Superior temporal gyrus (tissue), 1 donor: ENCODE measurements around the gene ACY1.

Experiments used
- DNase-seq: peaks from one replicate; pipeline ENCODE4 v3.0.0-alpha.2; 2016; ENCODE audit errors: extremely low spot score

Gene ACY1

DNA sequence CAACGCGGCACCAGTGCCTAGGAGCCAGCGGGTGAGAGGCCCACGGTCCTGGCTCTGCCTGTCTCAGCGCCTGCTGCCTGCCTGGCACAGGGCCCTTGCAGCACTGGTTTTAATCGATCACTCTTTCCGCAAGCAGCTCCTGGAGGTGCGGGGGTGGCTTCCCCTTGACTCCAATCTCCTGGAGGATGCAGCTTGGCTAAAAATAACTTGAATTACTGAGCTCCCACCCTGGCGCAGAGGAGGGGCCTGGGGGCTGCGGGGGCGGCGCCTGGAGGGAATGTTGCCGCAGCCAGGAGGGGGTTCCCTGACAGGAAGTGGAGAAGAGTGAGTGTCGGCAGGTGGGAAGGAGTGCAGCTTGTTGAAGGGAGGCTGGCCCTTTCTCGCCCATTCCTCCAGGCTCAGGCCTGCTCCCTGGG, 22.2 kb downstream of the ACY1 start:
- DNase-seq = no peak

DNA sequence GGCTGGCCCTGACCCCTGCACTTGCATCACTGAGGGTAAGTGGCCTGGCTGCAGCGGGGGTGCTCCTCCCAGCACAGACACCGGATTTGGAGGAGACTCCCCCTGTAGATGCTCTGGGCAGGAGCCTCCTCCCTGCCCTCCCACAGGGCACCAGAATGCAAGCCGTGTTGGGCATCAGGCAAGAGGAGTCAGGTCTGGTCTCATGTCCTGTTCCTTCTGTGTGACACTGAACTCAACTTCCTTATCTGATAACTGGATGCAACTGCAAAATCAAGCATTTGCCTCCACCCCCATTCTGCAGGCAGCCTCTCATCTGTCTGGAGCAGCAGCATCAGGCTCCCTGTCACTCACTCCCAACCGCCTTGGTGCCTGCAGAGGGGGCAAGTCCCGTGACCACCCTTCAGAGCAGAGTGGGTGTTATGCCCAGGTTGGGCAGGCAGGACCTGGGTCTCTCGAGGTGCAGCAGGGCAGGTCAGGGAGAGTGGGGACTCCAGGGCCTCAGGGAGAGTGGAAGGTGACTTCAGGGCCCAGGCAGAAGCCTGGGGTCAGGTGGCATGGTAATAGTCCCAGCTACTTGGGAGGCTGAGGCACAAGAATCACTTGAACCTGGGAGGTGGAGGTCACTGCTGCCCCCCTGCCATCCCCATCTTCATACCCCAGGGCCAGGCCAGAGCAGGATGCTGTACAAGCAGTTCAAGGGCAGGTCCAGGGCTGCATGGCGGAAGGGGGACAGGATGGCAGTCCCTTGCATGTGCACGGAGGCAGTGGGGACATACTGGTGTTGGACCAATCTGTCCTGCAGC, 22.9 kb downstream of the ACY1 start:
- no peak for DNase-seq

DNA sequence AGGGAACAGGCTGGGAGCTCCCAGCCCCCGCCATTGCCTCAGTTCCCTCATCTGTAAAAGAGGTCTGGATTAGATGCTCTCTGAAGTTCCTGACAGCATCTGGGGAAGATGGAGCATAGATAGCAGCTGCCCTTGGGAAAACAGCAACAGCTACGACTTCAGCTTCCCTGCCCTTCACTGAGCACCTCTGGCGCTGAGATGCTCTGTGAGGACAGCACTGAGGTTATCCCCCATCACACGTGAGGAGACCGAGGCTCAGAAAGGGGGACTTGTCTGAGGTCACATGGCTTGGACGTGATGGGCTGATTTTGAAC, 23.4 kb downstream of the ACY1 start:
- no peak for DNase-seq

DNA sequence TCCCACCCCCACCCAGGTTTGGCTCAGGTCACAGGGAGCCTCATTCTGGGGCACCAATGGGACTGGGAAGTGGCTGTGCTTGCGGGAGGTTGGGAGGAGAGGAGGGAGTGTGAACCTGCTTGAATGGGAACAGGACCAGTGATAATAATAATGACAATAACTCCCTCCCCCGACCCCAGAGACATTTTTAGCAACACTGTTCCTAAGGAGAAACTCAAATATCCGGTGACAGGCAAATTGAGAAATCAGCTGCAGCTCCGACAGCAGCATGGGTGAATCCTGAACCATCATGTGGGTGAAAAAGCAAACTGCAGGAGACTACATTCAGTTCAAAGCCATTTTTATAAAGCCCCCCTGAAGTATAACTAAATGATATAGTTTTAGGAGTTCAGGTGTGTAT, 24.0 kb downstream of the ACY1 start:
- DNase-seq = no peak

DNA sequence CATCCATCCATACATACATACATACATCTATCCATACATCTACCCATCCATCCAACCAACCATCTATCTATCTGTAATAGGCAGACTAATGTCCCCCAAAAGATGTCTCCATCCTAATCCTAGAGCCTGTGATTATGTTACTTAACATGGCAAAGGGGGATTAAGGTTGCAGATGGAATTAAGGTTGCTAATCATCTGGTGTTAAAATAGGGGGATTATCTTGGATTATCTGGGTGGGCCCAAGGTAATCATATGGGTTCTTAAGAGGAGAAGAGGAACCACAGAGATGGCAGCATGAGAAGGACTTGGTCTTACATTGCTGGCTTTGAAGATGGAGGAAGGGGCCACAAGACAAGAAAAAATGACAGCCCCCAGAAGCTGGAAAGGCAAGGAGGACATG, 27.1 kb downstream of the ACY1 start:
- DNase-seq = no peak

DNA sequence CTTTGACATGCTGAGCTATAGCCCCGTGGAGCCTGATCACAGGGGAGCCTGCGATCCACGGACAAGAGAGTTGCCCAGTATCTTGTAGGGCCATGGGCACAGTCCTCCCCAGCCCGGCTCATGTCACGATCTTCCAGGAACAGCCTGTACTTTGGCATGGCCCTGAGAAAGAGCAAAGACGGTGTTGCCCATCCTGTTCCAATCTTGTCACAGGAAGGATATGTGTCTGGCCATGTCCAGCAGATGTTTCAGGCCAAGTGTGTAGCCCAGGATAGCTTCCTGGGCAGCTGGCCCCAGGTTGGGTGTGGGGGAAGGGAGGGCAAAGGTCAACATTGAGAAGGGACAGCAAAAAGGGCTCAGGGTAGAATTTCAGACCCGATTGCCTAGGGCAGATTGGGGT, 29.4 kb downstream of the ACY1 start:
- DNase-seq = no peak

DNA sequence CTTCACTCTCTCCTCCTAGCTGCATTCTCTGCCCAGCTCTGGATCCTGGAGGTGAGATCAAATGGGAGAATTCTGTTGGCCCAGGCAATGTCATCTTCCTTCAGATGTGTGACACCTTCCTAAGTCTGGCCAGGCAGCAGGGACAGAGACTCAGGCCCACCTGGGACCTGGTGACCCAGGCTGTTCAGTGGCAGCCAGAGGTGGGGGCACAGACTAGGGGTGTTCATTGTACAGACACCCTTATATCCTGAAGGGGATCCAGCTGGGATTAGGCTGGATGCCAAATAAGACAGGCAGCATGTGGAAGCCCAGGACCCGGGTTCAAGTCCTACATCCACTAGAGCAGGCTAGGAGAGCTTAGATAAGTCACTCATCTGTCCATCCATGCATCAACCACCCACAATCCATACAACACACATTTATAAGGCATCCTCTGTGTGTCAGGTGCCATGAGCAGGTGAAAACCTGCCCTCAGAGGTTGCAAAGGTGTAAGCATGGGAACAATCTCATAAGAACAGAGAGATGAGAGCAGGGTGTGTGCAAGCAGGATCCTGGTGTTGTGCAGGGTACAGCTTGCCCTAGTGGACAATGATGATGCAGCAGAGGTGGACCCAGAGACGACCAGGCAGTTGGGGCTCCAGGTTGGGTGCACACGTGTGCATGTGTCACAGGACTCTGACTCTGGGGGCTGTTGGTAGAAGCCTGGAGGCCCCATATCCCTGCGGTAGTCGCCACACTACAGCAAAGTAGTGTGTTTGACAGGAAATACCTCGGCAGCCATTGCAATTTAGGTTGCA, 30.7 kb downstream of the ACY1 start:
- DNase-seq = no peak

DNA sequence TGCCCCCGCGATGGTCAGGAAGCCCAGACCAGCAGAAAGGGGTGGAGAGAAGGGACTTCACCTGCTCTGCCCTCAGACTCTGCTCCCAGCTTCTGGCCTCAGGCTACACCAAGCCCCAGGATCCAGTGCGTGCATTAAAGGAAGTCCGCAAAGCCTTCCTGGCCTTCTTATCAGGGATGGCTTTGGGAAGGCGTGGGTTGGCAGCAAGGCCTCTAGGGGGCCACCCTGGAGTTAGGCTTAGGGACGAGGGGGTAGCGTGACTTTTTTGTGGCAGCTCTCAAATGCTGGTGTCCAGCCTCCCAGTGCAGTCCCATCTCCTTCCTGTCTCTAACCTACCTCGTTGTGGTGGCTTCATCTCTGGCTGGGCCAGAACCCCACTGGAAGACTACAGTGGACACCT, 31.3 kb downstream of the ACY1 start:
- no peak for DNase-seq

DNA sequence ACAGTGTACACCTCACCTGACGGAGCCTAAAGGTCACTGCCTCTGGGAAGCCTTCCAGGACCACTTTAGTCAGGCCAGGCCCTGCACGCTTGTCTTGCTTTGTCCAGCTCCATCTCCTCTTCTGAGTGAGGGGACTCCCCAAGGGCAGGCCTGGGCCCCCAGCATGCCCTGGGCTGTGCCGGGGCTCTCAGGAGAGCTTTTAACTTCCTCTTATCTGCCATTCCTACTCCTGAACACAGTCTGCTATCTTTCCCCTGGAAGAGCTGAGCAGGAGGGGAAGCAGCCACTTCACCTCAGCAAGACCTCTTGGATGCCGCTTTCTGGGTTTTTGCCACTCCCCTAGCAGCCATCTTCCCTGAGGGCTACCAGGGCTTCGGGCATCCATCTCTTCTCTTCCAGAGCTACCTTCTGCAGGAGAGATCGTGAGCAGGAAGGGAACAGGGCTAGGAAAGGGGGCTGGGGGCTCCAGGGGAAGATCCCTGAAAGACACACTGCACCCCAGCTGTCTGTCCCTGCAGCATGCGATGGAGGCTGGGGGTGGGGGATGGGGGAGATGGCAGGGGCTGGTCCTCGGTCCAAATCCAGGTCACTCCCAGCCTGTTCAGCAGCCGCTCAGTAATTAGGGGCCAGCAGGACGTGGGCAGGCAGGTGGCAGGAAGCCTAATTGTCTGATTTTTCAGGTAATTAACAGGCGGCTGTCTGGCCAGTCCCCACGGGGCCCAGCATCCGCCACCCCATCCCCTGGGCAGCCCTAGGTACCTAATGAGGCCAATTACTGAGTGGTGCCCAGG, 32.3 kb downstream of the ACY1 start:
- no peak for DNase-seq

DNA sequence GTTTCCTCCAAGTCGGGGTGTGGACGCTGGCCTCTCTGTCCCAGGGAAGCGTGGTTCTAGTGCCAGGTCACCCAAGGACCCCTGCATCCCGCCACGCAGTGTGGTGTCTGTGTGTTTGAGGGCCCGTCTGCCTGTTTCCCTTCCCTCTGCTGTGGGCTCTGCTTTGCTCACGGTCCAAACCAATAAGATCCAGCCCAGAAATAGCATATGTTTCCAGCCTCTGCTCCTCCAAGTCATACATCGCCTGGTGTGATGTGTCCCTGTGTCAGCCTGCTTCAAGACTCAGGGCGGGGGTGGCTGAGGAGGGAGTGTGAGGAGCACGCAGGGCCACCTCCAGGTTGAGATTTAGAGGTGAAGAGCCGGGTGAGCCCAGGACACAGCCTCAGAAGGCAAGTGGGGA, 34.3 kb downstream of the ACY1 start:
- no peak for DNase-seq

DNA sequence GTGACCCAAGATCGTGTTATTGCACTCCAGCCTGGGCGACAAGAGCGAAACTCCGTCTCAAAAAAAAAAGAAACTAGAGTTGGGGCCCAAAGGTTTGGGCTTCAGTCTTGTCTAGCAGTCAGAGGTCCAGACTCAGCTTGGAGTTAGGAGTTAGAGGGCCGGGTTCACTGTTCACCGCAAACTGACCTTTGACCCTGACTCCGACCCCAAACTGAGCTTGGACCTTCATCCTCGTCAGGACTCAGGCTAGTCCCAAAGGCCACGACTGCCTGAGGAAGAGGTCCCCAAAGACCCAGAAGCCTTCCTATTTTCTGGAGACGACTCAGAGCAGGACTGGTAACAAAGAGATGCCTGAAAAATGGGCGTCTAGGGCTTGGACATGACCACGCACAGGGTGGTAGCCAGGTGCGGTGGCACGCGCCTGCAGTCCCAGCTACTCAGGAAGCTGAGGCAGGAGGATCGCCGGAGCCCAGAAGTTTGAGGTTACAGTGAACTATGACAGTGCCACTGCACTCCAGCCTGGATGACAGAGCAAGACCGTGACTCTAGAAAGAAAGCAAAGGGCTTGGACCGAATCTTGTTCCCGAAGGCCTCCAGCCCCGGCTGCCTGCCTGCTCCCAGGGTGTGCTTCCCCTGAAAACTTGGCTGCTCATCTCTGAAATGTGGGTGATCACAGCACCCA, 35.1 kb downstream of the ACY1 start:
- no peak for DNase-seq

DNA sequence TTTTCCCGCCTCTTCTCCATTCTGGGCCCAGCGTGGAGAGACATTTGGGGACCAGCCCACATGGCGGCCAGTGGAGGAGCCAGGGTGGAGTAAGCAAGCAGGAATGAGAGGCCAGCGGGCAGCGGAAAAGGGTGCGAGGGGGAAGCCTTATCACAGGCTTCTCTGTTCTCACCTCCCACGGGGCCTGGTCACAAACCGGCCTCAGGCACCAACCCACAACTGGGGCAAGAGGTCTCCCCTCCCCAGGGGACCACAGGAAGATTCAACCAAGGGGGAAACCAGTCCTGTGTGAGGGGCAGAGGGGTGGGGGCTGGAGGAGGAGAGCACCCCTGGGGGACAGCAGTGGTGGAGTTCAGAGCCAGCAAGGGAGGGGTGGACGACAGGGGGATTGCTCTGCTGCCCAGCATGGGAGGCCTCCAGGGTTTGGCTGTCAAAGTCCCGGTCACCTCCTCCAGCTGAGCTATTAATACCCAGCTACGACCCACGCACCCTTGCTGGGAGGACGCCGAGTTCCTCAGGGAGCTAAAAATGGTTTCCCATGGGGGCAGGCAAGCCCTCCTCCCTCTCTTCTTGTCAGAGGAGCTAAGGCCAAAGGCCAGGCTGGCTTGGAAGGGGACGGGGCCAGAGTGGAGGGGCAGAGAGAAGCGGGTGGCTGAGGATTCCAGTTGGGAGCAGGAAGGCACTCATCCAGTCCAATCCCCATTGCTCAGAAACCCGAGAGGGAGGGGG, 36.2 kb downstream of the ACY1 start:
- no peak for DNase-seq

DNA sequence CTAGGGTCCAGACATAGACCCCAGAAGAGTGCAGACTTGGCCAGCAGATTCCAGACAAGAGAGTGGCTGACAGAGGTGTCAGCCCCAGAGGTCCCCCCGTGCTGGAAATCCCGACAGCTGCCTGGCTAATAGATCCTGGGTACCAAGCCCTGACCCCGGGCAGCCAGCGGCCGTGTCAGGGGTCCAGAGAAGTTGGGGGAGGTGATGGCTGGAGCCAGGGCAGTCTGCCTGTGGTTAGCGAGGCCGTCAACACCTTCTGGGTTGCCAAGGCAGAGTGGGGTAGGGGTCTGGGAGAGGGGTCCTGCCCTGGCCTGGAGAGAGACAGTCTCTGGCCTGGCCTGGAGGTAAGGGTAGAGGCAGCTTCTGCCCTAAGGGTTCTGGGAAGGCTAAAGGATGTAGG, 37.5 kb downstream of the ACY1 start:
- DNase-seq = no peak

DNA sequence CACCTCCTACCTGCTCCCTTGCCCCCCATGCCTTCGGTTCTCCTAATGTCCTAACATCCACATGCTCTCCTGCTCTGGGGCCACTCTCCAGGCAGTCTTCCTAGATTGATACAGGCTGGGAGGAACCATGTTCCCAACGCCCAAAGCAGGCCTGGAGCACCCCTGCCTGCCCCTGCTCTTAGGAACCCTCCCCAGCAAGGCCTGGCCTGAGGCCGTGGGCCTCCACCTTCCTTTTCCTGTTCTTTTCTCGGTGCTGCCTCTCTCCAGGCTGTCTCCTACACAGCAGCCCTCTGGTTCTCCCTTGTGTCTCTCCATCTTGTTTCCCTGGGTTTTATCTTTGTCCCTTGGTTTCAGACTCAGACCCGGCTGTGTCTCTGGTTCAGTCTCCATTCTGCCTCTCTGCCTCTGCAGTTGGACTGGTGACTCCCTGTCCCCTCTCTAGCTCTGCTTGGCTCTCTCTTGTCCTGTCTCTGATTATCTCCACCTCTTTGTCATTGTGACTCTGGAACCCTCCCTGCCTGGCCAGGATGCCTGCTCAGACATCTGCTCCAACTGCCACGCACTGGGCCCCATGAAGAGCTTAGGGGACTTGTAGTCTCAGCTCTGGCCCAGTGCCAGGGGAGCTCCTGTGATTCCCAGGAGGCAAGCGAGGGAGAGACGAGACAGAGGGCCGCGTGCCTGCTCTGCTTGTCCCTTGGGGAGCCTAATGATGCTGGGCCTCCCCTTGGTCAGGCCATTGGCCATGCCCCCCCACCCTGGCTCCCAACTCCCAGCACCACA, 38.3 kb downstream of the ACY1 start:
- DNase-seq = no peak

DNA sequence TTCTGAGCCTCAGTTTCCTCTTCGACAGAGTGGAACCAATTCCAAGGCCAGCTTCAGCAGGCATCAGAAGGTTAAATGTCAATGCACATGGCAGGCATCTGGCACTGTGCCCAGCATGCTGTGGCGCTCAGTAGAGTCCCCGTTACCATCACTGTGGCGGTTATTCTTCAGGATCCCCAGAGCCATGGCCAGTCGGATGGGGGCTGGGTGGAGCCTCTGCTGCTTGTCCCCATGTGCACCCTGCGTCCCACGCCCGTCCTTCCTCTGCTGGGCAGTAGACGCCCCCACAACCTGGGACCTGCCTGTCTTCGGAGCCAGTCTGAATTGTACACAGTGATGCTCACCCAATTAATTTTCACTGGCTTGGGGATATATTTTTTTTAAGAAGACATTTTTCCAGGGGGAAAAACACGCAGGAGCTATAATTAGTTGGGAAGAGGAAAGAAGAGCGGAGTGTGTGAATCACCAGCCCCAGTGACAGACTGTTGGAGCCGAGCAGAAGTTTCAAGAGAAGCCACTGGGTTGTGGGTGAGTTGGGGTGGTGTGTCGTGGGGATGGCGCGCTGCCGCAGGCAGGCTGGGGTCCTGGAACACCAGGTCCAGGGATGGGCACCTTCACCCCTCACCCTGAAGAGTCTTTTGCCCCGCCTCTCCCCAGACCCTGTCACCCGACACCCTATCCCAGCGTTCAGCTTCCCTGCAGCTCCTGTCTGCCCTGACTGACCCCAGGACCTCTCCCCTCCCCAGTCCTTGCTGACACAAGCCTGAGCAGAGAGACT, 39.2 kb downstream of the ACY1 start:
- no peak for DNase-seq

DNA sequence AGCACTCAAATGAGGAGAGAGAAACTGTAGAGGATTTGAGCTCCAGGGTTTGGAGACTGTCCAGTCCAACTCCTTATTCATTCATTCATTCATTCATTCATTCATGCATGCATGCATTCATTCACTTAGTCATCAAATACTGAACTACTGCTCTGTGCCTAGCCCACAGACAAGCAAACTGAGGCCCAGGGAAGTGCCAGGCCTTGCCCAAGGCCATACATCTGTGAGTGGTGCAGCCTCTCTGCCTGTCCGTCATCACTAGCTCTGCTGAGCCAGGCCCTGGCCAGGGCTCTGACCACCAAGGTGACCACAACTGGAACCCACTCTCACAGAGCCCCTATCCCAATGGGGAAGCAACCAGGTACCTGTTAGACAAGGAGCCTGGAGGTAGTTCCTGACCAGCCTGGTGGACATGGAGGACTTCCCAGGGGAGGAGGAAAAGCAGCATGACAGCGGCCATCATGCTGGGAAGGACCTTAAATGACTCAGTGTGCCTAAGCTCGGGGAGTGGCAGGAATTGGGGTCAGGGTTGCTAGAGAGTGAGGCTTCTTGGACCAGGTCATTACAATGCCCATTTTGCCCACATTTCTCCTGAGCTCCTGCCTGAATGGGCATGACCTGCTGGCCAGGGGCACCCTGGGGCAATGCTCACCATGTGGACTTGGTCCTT, 39.9 kb downstream of the ACY1 start:
- no peak for DNase-seq

DNA sequence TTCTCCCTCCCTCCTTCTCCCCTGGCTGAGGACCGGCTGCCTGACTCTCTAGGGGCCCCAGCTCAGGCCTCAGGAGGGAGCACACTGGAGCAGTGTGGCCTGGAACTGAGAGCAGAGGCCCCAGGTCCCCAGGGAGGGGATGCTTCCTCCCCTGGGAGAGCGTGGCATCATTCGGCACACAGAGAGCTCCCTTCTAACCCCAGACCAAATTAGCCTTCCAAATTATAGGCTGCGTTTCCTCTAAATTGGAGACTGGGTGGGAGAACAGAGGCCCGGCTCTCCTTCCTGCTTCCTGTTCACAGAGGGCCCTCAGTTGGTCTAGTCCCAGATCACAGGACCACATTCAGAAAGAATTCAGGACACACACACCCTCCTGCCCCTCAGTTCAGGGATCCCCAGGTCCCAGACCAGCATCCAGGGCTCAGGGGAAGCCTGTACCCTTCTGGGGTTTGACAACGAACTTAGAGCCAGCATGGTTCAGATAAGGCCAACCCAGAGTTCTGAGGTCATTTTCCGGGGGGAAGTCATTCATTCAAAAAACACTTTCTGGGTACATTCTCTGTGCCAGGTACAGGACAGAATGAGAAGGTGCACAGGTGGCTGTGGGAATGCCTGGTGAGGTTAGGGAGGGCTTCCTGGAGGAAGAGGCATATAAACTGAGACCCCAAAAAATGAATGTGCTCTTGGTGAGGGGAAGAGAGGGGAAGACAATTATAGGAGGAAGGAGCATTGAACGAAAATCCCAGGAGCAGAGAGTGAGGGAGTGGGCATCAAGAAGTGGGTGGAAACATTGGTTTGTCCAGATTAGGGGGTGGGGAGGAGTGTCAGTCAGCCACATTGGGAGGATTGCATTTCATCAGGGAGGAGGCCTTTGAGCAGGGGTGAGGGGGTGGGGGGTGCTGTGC, 40.8 kb downstream of the ACY1 start:
- DNase-seq = no peak

DNA sequence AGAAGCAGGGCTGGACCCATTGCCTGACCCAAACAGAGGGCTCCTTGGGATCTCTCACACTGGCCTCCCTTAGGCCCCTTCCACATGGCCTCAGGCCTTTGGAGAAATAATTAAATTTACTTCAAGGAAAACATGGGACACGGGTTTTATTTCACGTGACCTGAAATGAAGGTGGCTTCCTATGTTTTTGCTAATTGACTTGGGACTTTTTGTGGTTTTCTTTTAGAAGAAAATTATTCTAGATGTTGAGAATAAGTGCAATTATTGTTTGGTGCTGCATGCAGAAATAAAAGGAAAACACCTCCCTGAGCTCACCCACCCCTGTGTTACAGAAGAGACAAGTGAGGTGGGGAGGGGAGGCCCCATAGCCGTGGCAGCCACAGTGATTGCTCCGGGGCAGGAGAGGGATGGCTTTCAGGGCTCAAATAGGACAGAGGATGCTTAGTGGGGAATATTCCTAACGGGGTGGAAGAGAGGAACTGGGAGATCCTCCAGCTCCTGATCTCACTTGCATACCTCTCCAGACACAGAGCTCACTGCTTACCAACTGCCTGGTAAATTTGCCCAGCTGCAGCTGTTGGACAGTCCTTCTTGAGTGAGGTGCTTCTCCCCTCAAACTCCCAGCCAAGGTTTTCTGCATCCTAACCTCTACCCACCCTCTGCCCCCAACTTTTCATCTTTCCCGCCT, 41.6 kb downstream of the ACY1 start:
- no peak for DNase-seq
